SK-N-SH (cell line): ENCODE data around the gene RPL3. TPM values are rescaled to one million over a fixed set of nuclear protein-coding genes. Genes with fewer than 3 reads are reported as not detected.

Source experiments
- CTCF ChIA-PET: fragments of 300-600, 350-600 bp; formaldehyde crosslinking; extraction: SDS; loops from one replicate; lab custom pipeline; 2021; lab: Yijun Ruan, JAX
- POLR2A ChIA-PET: fragments of 350-600 bp; sonication (Branson Sonifier 250); formaldehyde crosslinking; extraction: SDS; loops from one replicate; lab custom pipeline; 2020; ENCODE audit warnings: antibody characterized with exemption, inconsistent platforms; lab: Yijun Ruan, JAX
- DNase-seq: peaks from one replicate; pipeline ENCODE4 v3.0.0; 2012
- H2AFZ ChIP-seq: fragments of 200-600 bp; sonication (generic); 2 replicates; pipeline ENCODE4 v1.8.1; 2016; ENCODE audit warnings: antibody characterized with exemption, mild to moderate bottlenecking, low read depth
- H3F3A ChIP-seq: fragments of 200-600 bp; sonication (generic); replicated peaks from 2 replicates; pipeline ENCODE3; 2016; ENCODE audit warnings: antibody characterized with exemption, mild to moderate bottlenecking; ENCODE audit not compliant: insufficient read depth
- H3K27ac ChIP-seq, 2 experiments: fragments of 200-500 bp in 1 of 2; fragments of 200-600 bp in 1 of 2; sonication (Bioruptor generic) in 1 of 2; sonication (generic), shearing (Covaris generic) in 1 of 2; 2 replicates each; pipeline versions ENCODE4 v1.5.1 to v1.6.1; 2014 to 2016; ENCODE audit warnings: low read depth in 2 of 2, inconsistent platforms in 1 of 2, low read length in 1 of 2, mild to moderate bottlenecking in 1 of 2, mixed read lengths in 1 of 2
- H3K27me3 ChIP-seq: fragments of 200-600 bp; sonication (generic), shearing (Covaris generic); 2 replicates; pipeline ENCODE4 v1.6.1; 2016; ENCODE audit warnings: mixed run types; ENCODE audit not compliant: insufficient read depth
- H3K36me3 ChIP-seq, 2 experiments: fragments of 200-500 bp in 1 of 2; fragments of 200-600 bp in 1 of 2; sonication (Bioruptor generic) in 1 of 2; sonication (generic) in 1 of 2; replicated peaks in 1 of 2; 2 replicates each; pipeline versions ENCODE3 to v1.5.1; 2014 to 2016; ENCODE audit warnings: low read length in 1 of 2, mild to moderate bottlenecking in 1 of 2; ENCODE audit not compliant: insufficient read depth in 2 of 2, control insufficient read depth in 1 of 2
- H3K4me1 ChIP-seq, 2 experiments: fragments of 200-500 bp in 1 of 2; fragments of 200-600 bp in 1 of 2; sonication (Bioruptor generic) in 1 of 2; sonication (generic), shearing (Covaris generic) in 1 of 2; 2 replicates each; pipeline versions ENCODE4 v1.5.1 to v1.6.1; 2014 to 2016; ENCODE audit warnings: low read depth in 1 of 2, low read length in 1 of 2, mixed run types in 1 of 2; ENCODE audit not compliant: insufficient read depth in 2 of 2, control insufficient read depth in 1 of 2
- H3K4me2 ChIP-seq: fragments of 200-600 bp; sonication (generic), shearing (Covaris generic); 2 replicates; pipeline ENCODE4 v1.6.1; 2017; ENCODE audit warnings: mixed run types
- H3K4me3 ChIP-seq, 2 experiments: fragments of 200-500 bp in 1 of 2; fragments of 200-600 bp in 1 of 2; sonication (Bioruptor generic) in 1 of 2; sonication (generic), shearing (Covaris generic) in 1 of 2; 2 replicates each; pipeline versions ENCODE4 v1.5.1 to v1.8.1; 2014 to 2016; ENCODE audit warnings: low read depth in 2 of 2, inconsistent platforms in 1 of 2, low read length in 1 of 2, mild to moderate bottlenecking in 1 of 2, mixed read lengths in 1 of 2, moderate library complexity in 1 of 2
- H3K79me2 ChIP-seq: fragments of 200-600 bp; sonication (generic); 2 replicates; pipeline ENCODE4 v1.8.1; 2017; ENCODE audit warnings: mild to moderate bottlenecking; ENCODE audit not compliant: insufficient read depth
- H3K9ac ChIP-seq: fragments of 200-600 bp; sonication (generic); 2 replicates; pipeline ENCODE4 v1.6.1; 2017; ENCODE audit warnings: mixed run types
- H3K9me2 ChIP-seq: fragments of 200-600 bp; sonication (generic); 2 replicates; pipeline ENCODE4 v1.6.1; 2017; ENCODE audit warnings: mixed run types
- H3K9me3 ChIP-seq: fragments of 200-600 bp; sonication (generic); 2 replicates; pipeline ENCODE4 v1.6.1; 2017; ENCODE audit warnings: mixed run types, mild to moderate bottlenecking, moderate library complexity
- H4K20me1 ChIP-seq: fragments of 200-600 bp; sonication (generic); 2 replicates; pipeline ENCODE4 v1.6.1; 2017; ENCODE audit warnings: mild to moderate bottlenecking, mixed run types; ENCODE audit not compliant: insufficient read depth
- CTCF ChIP-seq: fragments of 200-600 bp; sonication (generic); IDR thresholded peaks from 2 replicates; pipeline ENCODE4 v1.6.1; 2017; ENCODE audit warnings: antibody characterized with exemption, mild to moderate bottlenecking, moderate library complexity
- ELF1 ChIP-seq: IDR thresholded peaks from 2 replicates; pipeline ENCODE4 v1.4.0; 2012
- GATA2 ChIP-seq: sonication (generic); formaldehyde crosslinking; IDR thresholded peaks from 2 replicates; pipeline ENCODE4 v1.5.0; 2020; ENCODE audit warnings: mild to moderate bottlenecking, missing genetic modification reagents
- IRF3 ChIP-seq: fragments of 150-350 bp; IDR thresholded peaks from 2 replicates; pipeline ENCODE4 v1.6.1; 2016; ENCODE audit warnings: mild to moderate bottlenecking, low read depth, low read length
- JUND ChIP-seq: IDR thresholded peaks from 2 replicates; pipeline ENCODE4 v1.4.0; 2012
- NFIC ChIP-seq: IDR thresholded peaks from 2 replicates; pipeline ENCODE4 v1.4.0; 2012; ENCODE audit warnings: borderline replicate concordance
- POLR2AphosphoS5 ChIP-seq: IDR thresholded peaks from 2 replicates; pipeline ENCODE4 v1.6.1; 2012; ENCODE audit warnings: low read depth, low read length
- RAD21 ChIP-seq: IDR thresholded peaks from 2 replicates; pipeline ENCODE4 v1.6.1; 2012; ENCODE audit warnings: mild to moderate bottlenecking, low read length
- RCOR1 ChIP-seq: fragments of 150-350 bp; IDR thresholded peaks from 2 replicates; pipeline ENCODE4 v1.6.1; 2017; ENCODE audit warnings: antibody characterized with exemption, low read length
- REST ChIP-seq: IDR thresholded peaks from 2 replicates; pipeline ENCODE4 v1.6.1; 2012; ENCODE audit warnings: mild to moderate bottlenecking, low read depth, low read length, moderate library complexity
- RFX5 ChIP-seq: IDR thresholded peaks from 2 replicates; pipeline ENCODE4 v1.6.1; 2012; ENCODE audit warnings: mild to moderate bottlenecking, improper control_type of control experiment, low read length
- RXRA ChIP-seq: IDR thresholded peaks from 2 replicates; pipeline ENCODE4 v1.4.0; 2012; ENCODE audit warnings: low read depth, mild to moderate bottlenecking, borderline replicate concordance
- TAF1 ChIP-seq: IDR thresholded peaks from 2 replicates; pipeline ENCODE4 v1.6.1; 2012; ENCODE audit warnings: low read depth, mild to moderate bottlenecking, low read length, moderate library complexity, borderline replicate concordance
- USF1 ChIP-seq: IDR thresholded peaks from 2 replicates; pipeline ENCODE4 v1.4.0; 2012; ENCODE audit warnings: low read depth, borderline replicate concordance
- USF2 ChIP-seq: fragments of 150-350 bp; IDR thresholded peaks from 2 replicates; pipeline ENCODE4 v1.6.1; 2017; ENCODE audit warnings: antibody characterized with exemption, low read length, low read depth, borderline replicate concordance
- YY1 ChIP-seq: IDR thresholded peaks from 2 replicates; pipeline ENCODE4 v1.4.0; 2012; ENCODE audit warnings: low read depth, mild to moderate bottlenecking
- ZBTB33 ChIP-seq: IDR thresholded peaks from 2 replicates; pipeline ENCODE4 v1.4.0; 2012; ENCODE audit warnings: low read depth, borderline replicate concordance
- WGBS: methylation state at CpG from one replicate; pipeline ENCODE4 v1.1.6; 2017; ENCODE audit warnings: low lambda C conversion rate; 5-methylcytosine and 5-hydroxymethylcytosine counted together
- polyA plus RNA-seq, 3 experiments: library from polyadenylated mRNA; depleted of rRNA; stranded (reverse); fragments of >200 nt; gene quantifications; 2 replicates each; pipeline ENCODE4 v1.2.3, GENCODE V29; 2012

RPL3 gene
- polyA plus RNA-seq, 1 of the 3 experiments (the other 2 are of a cell fraction): 4,976 TPM

GRCh38 chr22:39289975-39290720, 29.3 kb downstream of the RPL3 start:
- Histone ChIP-seq H3K9ac (no peak overlapping the region), H3K4me1 (peaks cover 0 to 7% of the 10 kb centered on the region in 2 experiments; a peak in 2 of 4 replicates), H3K9me2 (no peaks in the 10 kb centered on the region), H3K79me2 (no peaks in the 10 kb centered on the region), H3K27ac (no peak overlapping the region), H3K36me3 (no peaks in the 10 kb centered on the region), H3K9me3 (no peaks in the 10 kb centered on the region), H3K4me2 (no peak overlapping the region), H3F3A (no peaks in the 10 kb centered on the region), H4K20me1 (no peaks in the 10 kb centered on the region), H3K27me3 (no peaks in the 10 kb centered on the region), H2AFZ (no peak overlapping the region), H3K4me3 (no peak overlapping the region)
- DNase-seq: no peak
- TF ChIP-seq IRF3: no peak
- no peak for TF ChIP-seq REST
- no peak for TF ChIP-seq POLR2AphosphoS5
- no peak for TF ChIP-seq RAD21
- TF ChIP-seq CTCF: no peak
- no peak for TF ChIP-seq USF1
- no peak for TF ChIP-seq RXRA
- no peak for TF ChIP-seq RCOR1
- TF ChIP-seq RFX5: no peak
- no peak for TF ChIP-seq TAF1
- TF ChIP-seq NFIC: no peak
- no peak for TF ChIP-seq USF2
- TF ChIP-seq JUND: no peak
- TF ChIP-seq ZBTB33: no peak
- TF ChIP-seq YY1: no peak
- TF ChIP-seq GATA2 (CRISPR knock-in tag): no peak
- TF ChIP-seq ELF1: no peak
- POLR2A ChIA-PET: no interaction called here
- CTCF ChIA-PET: no interaction called here
- 93% methylated on average over 5 of the region's 16 CpGs for WGBS
